Measurements from ENCODE around the gene CAPS.

DNA sequence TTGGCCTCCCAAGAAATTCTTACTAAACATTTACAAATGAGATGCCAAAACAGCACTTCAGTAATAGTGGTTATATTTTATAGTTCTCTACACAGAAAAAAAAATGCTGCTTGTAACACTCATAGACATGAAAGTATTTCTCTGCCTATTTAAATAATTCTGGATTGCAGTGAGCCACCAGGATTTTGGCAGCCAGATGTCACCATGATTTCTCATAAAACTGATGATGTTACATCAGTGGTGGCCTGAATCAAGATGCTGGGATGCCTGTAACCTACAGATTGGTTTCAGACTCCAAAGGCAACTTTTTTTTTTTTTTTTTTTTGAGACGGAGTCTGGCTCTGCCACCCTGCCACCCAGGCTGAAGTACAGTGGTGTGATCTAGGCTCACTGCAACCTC lies 2.7 kb upstream of the CAPS start:
- TF ChIP-seq, protein P1, sequence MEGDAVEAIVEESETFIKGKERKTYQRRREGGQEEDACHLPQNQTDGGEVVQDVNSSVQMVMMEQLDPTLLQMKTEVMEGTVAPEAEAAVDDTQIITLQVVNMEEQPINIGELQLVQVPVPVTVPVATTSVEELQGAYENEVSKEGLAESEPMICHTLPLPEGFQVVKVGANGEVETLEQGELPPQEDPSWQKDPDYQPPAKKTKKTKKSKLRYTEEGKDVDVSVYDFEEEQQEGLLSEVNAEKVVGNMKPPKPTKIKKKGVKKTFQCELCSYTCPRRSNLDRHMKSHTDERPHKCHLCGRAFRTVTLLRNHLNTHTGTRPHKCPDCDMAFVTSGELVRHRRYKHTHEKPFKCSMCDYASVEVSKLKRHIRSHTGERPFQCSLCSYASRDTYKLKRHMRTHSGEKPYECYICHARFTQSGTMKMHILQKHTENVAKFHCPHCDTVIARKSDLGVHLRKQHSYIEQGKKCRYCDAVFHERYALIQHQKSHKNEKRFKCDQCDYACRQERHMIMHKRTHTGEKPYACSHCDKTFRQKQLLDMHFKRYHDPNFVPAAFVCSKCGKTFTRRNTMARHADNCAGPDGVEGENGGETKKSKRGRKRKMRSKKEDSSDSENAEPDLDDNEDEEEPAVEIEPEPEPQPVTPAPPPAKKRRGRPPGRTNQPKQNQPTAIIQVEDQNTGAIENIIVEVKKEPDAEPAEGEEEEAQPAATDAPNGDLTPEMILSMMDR (IDR thresholded peaks at IDR 0.05; ENCODE audit: insufficient read depth, low read length) = no peak
- TF ChIP-seq POLR2AphosphoS5 (IDR thresholded peaks at IDR 0.05; ENCODE audit: low read depth) (no peak), GABPA (IDR thresholded peaks at IDR 0.05; ENCODE audit: low read depth) (no peak)
